ENCODE data around the gene KCTD6.

KCTD6 gene

DNA sequence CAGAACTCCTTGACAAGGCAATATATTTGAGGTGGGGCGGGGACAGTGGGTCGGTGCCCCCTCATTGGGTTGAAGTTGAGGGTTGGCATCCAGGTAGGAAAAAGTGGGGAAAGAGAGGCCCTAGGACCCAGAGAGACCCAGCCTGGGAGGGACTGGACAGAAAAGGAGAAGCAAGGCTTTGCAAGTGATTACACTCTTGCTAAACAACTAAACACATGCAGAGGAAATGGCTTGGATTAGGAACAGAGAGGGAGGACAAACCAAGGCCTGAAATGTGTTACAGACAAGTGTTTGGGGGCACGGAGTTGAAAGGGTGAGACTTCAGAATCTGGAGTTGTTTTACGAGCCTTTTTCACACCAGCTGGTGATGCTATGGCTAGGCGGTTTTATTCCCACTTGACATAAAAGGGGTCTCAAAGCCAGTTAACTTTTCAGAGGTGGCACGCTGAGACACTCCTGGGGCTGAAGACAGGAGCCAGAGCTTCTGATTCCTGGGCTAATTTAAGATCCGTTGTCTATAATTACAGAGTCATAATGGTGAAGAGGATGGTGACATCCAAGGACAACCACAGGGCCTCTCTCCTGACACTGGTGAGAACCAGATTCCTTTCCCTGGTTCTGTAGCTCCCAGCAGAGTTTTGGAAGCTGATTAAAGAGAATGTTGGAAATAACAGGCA, 7.7 kb upstream of the KCTD6 start:
- no peak for DNase-seq
- in situ Hi-C loops (cut with HindIII; ENCODE audit: low pct_ligation_motif_present, low pct_unique_long_range_greater_than_20kb, low sequenced_read_pairs), result no loop called here

DNA sequence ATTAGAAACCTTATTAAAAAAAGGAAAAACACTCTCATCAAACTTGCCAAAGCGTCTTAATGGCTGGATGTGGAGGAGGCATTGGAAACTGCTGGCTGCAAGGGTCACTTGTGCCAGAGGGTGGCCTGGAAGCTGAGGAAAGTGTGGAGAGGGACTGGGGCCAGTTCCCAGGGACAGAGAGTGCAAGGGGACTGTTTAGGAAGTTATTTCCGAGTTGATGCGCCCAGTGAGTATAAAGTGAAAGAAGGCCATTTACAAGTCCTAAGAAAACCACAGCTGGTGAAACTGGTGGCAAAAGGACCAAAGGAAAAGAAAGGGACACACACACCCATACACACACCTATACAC, 7.2 kb upstream of the KCTD6 start:
- in situ Hi-C loops (cut with HindIII; ENCODE audit: low pct_ligation_motif_present, low pct_unique_long_range_greater_than_20kb, low sequenced_read_pairs), result no loop called here
- DNase-seq, result no peak

DNA sequence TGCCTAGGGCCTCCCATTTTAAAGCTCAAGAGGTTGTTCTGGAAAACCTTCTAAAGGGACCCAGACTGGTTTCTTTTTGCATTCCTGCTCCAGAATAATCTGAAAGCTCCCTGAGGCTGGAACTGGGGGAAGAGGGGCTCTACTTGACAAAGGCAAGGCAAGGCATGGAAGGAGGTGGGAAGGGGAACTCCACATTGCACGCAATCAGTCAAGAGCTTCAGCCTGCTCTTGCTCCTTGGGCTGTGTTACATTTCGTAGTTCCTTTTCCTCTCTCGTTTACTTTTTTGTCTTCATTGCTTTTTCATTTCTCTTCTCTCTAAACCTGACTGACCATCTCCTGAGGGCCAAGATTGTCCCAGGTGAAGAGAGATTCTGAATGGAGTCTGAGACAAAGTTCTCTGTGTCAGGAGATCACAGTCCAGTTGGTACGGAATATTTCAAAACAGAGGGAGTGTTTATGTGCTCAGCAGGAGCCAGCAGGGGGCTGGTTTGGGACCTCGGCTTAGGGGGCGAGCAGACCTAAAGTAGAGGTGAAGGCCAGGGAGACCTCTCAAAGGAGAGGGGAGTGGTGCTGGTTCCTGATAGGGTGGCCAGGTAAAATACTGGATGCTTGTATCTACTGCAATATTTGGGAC, 6.0 kb upstream of the KCTD6 start:
- DNase-seq, result no peak
- in situ Hi-C loops (cut with HindIII; ENCODE audit: low pct_ligation_motif_present, low pct_unique_long_range_greater_than_20kb, low sequenced_read_pairs), result no loop called here

DNA sequence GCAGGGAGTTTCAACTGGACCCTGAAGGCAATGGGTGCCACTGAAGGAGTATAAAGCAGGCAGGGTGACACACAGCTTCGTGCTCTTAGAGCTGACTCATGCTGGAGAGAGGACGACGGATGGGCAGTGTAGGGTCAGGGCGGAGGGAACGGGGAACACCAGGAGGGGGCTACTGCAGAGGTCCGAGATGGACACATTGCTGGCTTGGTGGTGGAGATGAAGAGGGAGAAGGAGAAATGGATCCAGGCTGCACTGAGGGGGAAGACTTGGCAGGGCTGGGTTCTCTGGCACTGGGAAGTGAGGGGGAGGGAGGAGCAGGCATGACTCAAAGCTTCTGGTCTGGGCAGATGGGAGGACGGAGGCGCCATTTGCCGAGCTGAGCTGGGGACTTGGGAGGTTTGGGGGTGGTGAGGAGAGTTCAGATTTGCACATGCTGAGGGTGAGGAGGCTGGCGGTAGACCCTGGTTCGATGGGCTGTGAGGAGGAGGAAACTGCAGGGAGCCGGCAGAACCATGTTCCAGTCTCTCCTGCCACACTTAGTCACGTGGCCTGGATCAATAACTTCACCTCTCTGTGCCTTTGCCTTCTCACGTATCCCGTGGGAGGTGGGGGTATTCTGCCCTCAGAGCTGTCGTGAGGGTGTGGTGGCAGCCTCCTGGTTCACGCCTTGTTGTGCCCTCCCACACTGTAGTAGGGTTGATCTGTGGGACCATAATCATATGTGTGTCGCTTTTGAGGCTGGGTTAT, 4.6 kb upstream of the KCTD6 start:
- in situ Hi-C loops (cut with HindIII; ENCODE audit: low pct_ligation_motif_present, low pct_unique_long_range_greater_than_20kb, low sequenced_read_pairs), result no loop called here
- peak; percentile 34 for DNase-seq

DNA sequence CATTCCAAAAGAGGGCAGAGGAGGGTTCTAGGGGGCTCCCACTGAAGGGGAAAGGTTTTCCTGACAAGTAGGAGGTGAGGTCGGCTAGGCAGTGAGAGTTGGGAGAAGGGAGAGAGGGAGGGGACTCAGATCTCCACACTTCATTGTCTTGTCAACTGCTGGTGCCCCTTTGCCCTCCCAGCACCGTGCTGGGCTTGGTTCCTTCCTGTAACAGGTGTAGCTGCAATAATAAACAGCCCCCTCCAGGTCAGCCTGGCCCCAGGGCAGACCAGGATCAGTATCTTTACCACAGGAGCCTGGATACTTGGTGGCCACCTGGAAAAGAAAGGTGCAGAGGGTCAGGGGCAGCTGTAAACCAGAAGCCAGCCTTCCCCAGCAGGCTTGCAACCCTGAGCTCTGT, 2.9 kb upstream of the KCTD6 start:
- no peak for DNase-seq
- in situ Hi-C loops (cut with HindIII; ENCODE audit: low pct_ligation_motif_present, low pct_unique_long_range_greater_than_20kb, low sequenced_read_pairs), result no loop called here

DNA sequence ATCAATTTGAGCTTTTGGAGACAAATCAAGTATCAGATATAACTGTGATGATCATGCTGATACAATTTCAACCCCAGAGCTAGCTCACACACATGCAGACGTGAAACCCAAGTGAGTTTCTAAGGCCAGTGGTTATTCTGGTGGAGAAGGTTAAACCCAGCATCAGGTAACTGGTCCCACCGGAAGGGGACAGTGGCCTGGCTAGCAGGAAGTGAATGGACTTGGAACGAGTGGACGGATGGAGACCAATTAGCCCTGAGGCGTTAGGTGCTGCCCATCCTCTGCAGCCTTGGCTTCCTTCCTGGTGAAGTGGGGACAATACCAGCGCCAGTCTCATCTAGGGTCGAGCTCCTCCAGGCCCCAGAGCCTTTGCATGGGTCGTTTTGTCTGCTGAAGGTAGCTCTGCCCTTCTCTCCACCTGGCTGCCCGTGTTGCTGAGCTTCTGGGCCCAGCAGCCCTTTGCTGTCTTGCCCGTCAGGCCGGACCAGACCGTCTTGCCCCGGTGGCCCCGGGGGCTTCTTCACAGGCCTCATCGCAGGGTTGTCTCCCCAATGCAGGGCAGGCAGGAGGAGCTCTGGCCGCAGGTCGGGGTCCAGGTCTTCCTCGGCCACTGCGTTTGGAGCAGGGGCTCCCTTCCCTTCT, 915 bp upstream of the KCTD6 start:
- in situ Hi-C loops (cut with HindIII; ENCODE audit: low pct_ligation_motif_present, low pct_unique_long_range_greater_than_20kb, low sequenced_read_pairs), result no loop called here

DNA sequence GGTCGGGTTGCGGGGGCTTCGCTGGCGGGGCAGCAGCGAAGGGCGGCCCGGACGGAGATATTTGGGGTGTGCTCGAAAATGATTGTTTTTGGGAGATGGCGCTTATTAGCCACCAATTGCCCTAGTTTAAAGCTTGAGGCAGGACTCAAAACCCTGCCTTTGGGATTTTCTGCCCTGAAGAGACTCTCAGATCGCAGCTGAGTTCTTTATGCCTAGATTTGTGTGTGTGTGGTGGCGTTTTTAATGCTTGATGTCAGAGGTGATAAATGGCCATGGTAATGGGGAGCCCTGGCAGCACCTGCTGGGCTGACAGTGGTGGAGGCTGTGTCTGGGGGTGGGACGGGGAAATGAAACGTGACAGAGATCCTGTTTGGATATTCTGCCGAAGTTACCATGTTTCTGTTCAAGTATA, 604 bp downstream of the KCTD6 start:
- in situ Hi-C loops (cut with HindIII; ENCODE audit: low pct_ligation_motif_present, low pct_unique_long_range_greater_than_20kb, low sequenced_read_pairs), result no loop called here
- peak; percentile 11 for DNase-seq

More for the DNA sequence above, 915 bp upstream of the KCTD6 start:
- no peak for DNase-seq

DNA sequence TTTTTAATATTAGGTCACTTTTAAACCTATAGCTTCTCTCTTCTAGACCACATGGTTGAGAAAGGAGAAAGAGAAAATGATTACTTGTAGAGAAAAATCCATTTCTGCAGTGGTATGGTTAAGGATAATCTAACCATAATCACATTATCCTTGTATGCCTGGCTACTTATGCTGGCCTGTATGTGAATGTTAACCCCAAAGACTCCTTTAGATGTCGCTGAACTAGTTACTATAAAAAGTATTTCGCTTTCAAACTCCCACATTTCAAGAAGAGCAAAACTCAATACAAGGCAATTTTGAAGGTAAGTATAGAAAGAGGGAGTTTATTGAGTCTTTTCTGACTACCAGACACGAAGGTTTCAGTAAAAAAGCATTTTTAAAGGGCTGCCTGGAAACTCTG, 2.2 kb downstream of the KCTD6 start:
- no peak for DNase-seq
- in situ Hi-C loops (cut with HindIII; ENCODE audit: low pct_ligation_motif_present, low pct_unique_long_range_greater_than_20kb, low sequenced_read_pairs), result no loop called here

DNA sequence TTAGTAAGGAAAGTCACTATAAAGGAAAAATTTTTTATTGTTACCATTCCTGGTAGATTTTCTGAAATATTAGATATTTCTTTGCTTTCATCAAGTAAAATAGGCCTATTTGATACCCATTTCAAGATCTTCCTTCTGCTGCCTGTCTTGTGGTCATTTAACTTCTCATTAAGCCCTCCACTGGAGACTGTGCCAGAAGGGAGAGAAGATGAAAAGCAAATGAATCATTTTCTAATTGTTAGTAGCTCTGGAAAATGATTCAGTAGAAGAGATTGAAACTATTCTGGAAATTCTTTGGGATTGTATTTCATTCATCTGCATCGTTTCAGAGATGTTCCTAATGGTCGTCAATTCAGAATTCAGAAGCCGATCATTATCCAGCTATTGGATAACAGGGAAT, 3.2 kb downstream of the KCTD6 start:
- no peak for DNase-seq
- in situ Hi-C loops (cut with HindIII; ENCODE audit: low pct_ligation_motif_present, low pct_unique_long_range_greater_than_20kb, low sequenced_read_pairs), result no loop called here

DNA sequence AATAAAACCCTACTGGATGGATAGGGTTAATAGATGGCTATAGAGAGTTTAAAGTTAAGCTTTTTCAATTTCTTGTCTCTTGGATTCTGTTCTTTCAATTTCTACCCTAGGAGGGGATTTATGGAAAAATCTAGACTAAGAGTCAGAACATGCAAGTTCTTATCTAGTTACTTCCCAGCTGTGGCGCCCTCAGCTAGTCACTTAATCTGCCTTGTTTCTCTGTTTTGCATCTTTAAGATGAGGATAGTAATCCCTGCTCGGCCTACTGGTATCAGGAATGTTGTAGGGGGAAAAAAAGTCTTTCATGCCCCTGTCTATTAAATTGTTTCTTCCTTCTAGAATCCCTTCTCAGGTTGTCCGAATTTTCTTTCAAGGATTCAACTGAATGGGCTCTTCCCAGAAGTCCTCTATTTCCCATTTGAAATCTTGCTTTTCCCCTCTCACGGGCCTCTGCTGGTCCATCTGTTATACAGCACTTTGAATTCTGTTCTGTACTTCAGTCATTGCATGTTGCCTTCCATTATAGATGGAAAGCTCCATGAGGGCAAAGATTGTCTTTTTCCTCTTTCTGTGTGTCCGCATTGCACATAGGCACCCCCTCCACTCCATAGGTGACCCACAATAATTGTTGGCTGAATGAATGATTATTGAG, 4.4 kb downstream of the KCTD6 start:
- no peak for DNase-seq
- in situ Hi-C loops (cut with HindIII; ENCODE audit: low pct_ligation_motif_present, low pct_unique_long_range_greater_than_20kb, low sequenced_read_pairs), result no loop called here

DNA sequence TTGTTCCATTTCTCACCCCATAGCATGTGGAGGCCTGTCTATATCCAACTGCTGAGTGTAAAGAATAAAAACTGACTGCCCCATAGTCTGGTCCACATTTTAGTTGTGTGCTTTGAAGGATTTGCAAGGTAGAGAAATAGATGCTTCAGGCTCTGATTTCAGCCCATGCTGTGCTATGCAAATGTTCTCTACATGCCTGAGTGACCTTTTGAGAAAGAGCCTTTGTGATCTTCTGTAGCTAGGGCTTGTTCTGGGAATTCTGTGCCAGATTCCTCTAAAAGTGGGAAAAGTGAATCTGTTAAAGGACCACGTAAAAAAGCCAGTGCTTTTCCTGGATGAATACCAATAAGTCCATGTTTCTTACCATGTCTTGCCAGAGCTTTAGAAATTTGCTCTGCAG, 5.2 kb downstream of the KCTD6 start:
- no peak for DNase-seq
- in situ Hi-C loops (cut with HindIII; ENCODE audit: low pct_ligation_motif_present, low pct_unique_long_range_greater_than_20kb, low sequenced_read_pairs), result no loop called here

DNA sequence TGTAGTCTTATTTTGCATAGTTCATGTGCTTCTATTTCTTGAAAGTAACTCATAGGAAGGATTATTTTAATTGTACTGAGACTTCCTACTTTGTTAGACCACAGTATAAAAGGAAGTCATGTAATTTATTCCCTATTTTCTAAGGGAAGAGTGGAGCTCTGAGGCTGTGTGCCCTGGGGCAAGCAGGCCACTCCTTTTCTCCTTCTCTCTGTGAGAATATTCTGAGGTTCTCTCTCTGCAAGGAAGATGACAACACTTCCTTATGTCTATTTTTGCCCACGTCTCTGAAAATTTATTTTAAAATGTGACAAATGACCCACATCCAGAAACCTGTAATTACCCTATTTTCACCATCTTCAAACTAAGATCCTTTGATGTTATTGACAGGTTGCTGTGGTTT, 11.0 kb downstream of the KCTD6 start:
- in situ Hi-C loops (cut with HindIII; ENCODE audit: low pct_ligation_motif_present, low pct_unique_long_range_greater_than_20kb, low sequenced_read_pairs), result no loop called here
- no peak for DNase-seq

DNA sequence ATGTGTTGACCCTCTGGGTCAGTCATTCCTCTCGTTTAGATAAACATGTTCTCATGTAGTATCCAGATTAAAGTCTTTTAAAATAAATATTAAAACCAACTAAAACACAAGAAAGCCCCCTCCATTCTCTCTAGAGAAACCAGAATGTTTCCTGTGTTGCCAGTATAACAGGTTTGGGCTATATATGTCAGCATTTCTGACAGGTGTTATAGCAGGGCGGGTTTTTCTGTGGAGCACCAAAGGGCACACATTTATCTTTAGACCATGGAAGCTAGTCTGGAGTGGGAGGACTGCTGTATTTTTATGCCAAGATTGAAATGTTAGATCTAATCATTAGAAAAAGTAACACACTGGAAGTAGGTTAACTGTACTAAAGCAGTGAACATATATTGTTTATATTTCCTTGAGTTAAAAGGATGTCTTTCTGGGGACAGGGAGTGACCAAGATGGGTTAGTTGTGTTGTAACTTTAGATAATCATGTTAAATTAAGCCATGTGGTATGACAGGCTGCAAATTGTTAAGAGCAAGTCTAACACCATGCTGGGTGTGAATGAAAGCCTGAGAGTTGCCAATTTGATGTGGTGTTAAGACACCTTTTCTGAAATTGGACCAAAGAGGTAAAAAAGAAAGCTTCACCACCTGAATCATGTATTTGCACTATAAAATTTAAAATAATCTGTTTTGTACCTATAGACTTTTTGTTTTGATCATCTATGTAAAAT, 15.6 kb downstream of the KCTD6 start:
- DNase-seq, result no peak
- in situ Hi-C loops (cut with HindIII; ENCODE audit: low pct_ligation_motif_present, low pct_unique_long_range_greater_than_20kb, low sequenced_read_pairs), result no loop called here

DNA sequence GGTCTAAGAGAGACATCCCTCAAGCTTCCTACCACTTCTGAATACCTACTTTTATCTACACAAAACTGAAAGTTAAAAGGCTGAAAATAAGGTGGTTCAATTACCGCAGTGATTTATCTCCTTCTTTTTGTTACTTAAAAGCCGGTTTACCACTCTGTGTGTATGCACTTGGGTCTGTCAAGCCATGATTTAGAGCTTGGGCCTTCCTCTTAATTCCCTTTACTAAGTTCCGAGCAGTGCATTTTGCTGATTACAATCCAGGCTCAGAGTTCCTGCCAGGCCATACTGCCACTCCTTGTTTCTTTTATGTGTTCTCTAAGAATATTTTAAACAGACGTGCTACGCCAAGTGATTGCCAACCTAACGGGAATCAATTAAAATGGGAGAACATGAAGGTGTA, 16.5 kb downstream of the KCTD6 start:
- in situ Hi-C loops (cut with HindIII; ENCODE audit: low pct_ligation_motif_present, low pct_unique_long_range_greater_than_20kb, low sequenced_read_pairs), result no loop called here
- DNase-seq, result no peak

DNA sequence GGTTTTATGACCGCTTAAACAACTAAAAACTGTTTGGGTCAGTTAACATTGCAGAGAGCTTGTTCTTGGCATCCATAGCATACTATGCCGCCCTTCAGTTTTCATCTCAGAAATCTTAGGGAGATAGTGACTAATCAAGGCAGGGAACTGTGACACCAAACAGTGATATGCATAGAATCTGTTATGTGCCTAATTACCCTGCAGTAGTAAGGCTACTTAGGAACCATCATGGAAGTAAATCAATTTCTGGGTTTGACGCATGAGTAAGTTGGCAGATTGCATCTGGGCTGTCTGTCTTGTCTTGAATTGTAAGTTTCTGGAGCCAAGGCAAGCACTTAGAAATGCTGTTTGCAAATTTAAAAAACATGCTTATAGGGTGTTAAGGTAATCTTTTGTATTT, 22.5 kb downstream of the KCTD6 start:
- in situ Hi-C loops (cut with HindIII; ENCODE audit: low pct_ligation_motif_present, low pct_unique_long_range_greater_than_20kb, low sequenced_read_pairs), result no loop called here
- DNase-seq, result no peak

DNA sequence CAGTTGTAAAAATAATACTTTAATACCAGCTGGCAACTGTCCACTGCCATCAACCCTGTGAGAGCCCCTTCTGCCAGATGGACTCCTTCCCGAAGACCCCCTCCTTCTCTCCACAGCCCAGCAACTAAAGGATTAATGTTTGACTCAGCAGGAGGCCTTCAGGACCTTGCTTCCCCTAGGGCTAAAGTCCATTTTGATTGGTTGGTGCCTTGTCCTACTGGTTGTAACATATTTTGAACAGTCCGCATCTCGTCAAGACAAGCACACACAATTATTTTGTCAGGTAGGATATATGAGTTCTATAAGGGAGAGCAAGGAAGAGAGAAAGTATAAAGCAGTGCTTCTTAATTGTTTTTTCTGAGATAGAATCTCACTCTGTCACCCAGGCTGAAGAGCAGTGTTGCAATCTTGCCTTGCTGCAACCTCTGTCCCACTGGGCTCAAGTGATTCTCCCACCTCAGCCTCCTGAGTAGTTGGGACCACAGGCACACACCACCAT, 26.4 kb downstream of the KCTD6 start:
- in situ Hi-C loops (cut with HindIII; ENCODE audit: low pct_ligation_motif_present, low pct_unique_long_range_greater_than_20kb, low sequenced_read_pairs), result no loop called here
- no peak for DNase-seq

DNA sequence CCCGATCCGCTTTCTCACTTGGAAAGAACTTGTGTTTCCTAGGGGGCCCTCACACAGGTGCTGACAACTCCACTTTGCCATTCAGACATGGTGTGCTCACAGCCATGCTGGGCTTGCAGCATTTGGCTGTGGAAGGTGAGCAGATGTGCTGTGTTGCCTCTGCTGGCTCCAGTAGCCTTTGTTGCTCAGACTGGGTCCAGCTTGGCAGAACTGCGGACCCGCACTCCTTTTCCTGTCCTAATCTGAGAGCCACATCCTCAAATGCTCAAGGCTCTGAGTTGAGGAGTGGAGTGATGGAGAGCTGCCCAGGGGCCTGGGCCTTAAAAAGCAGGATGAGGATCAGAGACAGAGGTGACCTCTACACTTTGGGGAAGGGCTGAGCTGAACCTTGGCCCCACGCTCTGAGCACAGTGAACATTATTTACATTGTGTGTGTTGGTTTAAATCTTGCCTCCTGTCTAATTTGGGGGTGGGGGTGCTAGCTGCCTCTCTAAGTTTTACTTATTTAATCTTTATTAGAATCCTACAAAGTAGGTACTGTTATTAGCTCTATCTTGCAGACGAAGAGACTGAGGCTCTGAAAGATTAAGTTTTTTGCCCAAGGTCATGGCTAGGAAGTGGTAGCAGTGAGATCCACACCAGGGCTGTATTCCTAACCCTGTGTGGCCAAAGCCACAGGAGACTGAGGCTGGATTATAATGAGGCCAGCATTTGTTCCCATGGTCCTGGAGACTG, 27.9 kb downstream of the KCTD6 start:
- in situ Hi-C loops (cut with HindIII; ENCODE audit: low pct_ligation_motif_present, low pct_unique_long_range_greater_than_20kb, low sequenced_read_pairs), result no loop called here
- DNase-seq, result no peak
